Endothelial cell of umbilical vein (primary cell): ENCODE measurements around the gene XPA. TPM values are rescaled to one million over a fixed set of nuclear protein-coding genes. Genes with fewer than 3 reads are reported as not detected.
"Not testable (repeated sequence)": the region's sequence is repeated elsewhere in the genome, so short reads cannot be mapped to it uniquely, and the experiment has no call there.

Source experiments
- BruUV-seq: library from RNA; stranded (reverse); fragments of 400-500 nt; replicated peaks from 2 replicates; lab custom pipeline; 2021; lab: Mats Ljungman, UMichigan
- CTCF ChIA-PET: fragments of 300-600, 350-600 bp; sonication (Branson Sonifier 250); formaldehyde crosslinking; loops from one replicate; lab custom pipeline; 2021; ENCODE audit warnings: antibody characterized with exemption, inconsistent platforms; lab: Charles Lee
- POLR2A ChIA-PET: fragments of 300-600, 350-600 bp; sonication (Branson Sonifier 250); formaldehyde crosslinking; loops from one replicate; lab custom pipeline; 2021; ENCODE audit warnings: antibody characterized with exemption, inconsistent platforms; lab: Charles Lee
- DNase-seq: peaks from one replicate; pipeline ENCODE4 v3.0.0-alpha.2; 2011; ENCODE audit warnings: low read depth, low spot score
- FAIRE-seq: peaks from 2 replicates; lab custom pipeline; 2011; peaks lifted over from hg19 to GRCh38; lab: Jason Lieb, UNC
- H2AFZ ChIP-seq: 2 replicates; pipeline ENCODE4 v1.6.0; 2012; ENCODE audit warnings: low read depth, low read length, control low read depth, inconsistent platforms
- H3K27ac ChIP-seq: 2 replicates; pipeline ENCODE4 v1.5.1; 2011; ENCODE audit warnings: low read depth, mild to moderate bottlenecking, control low read depth, low read length, moderate library complexity; ENCODE audit not compliant: insufficient read depth
- H3K27me3 ChIP-seq, 2 experiments: 2 replicates each; pipeline versions ENCODE4 v1.6.0 to v1.6.1; 2011; ENCODE audit warnings: low read length in 2 of 2, mixed read lengths in 1 of 2; ENCODE audit not compliant: control insufficient read depth in 2 of 2, insufficient read depth in 2 of 2
- H3K36me3 ChIP-seq, 2 experiments: 2 replicates in 1 of 2; 3 replicates in 1 of 2; pipeline ENCODE4 v1.5.1; 2011; ENCODE audit warnings: low read length in 2 of 2, mild to moderate bottlenecking in 1 of 2, moderate library complexity in 1 of 2; ENCODE audit not compliant: control insufficient read depth in 2 of 2, insufficient read depth in 2 of 2; ENCODE audit errors: extremely low read depth in 1 of 2
- H3K4me1 ChIP-seq: 3 replicates; pipeline ENCODE4 v1.5.1; 2011; ENCODE audit warnings: mild to moderate bottlenecking, low read length; ENCODE audit not compliant: control insufficient read depth, insufficient read depth; ENCODE audit errors: extremely low read depth
- H3K4me2 ChIP-seq: 2 replicates; pipeline ENCODE4 v1.6.1; 2011; ENCODE audit warnings: low read length, control low read depth, mixed read lengths; ENCODE audit not compliant: insufficient read depth
- H3K4me3 ChIP-seq, 3 experiments: fragments of 200-600 bp in 1 of 3; sonication (generic), shearing (Covaris generic) in 1 of 3; replicated peaks in 1 of 3; 2 replicates each; pipeline ENCODE4 v1.5.1; 2011 to 2016; ENCODE audit warnings: control low read depth in 3 of 3, low read length in 3 of 3, mild to moderate bottlenecking in 2 of 3, inconsistent platforms in 1 of 3, low read depth in 1 of 3, moderate library complexity in 1 of 3; ENCODE audit not compliant: insufficient read depth in 1 of 3
- H3K79me2 ChIP-seq: 2 replicates; pipeline ENCODE4 v1.6.0; 2012; ENCODE audit warnings: low read length, inconsistent platforms; ENCODE audit not compliant: control insufficient read depth, insufficient read depth
- H3K9ac ChIP-seq: replicated peaks from 2 replicates; pipeline ENCODE3; 2011; ENCODE audit warnings: low read length, control low read depth; ENCODE audit not compliant: insufficient read depth; ENCODE audit errors: extremely low read depth
- H3K9me1 ChIP-seq: replicated peaks from 3 replicates; pipeline ENCODE4 v1.6.0; 2011; ENCODE audit warnings: mild to moderate bottlenecking, low read length; ENCODE audit not compliant: control insufficient read depth, insufficient read depth; ENCODE audit errors: extremely low read depth
- H3K9me3 ChIP-seq: replicated peaks from 2 replicates; pipeline ENCODE4 v1.5.1; 2012; ENCODE audit warnings: low read length, inconsistent platforms; ENCODE audit not compliant: control insufficient read depth, insufficient read depth
- H4K20me1 ChIP-seq: replicated peaks from 2 replicates; pipeline ENCODE3; 2011; ENCODE audit warnings: mild to moderate bottlenecking, low read length; ENCODE audit not compliant: control insufficient read depth, insufficient read depth; ENCODE audit errors: extremely low read depth
- FOS ChIP-seq: IDR thresholded peaks from 2 replicates; pipeline ENCODE4 v1.6.1; 2011; ENCODE audit warnings: mild to moderate bottlenecking, low read length, moderate library complexity, borderline replicate concordance; ENCODE audit not compliant: insufficient read depth
- dilution Hi-C: fragments of 300-500 bp; cut with MboI; formaldehyde crosslinking; loops from one replicate; pipeline ENCODE4 v1.15.0; 2019; ENCODE audit warnings: low sequenced_read_pairs; ENCODE audit not compliant: extremely low pct_ligation_motif_present
- intact Hi-C: fragments of 100-400 bp; cut with micrococcal nuclease; formaldehyde crosslinking; loops from one replicate; pipeline ENCODE4 v1.10.0; 2022
- polyA plus RNA-seq, 4 experiments: library from polyadenylated mRNA; depleted of rRNA in 3 of 4; stranded (reverse) in 3 of 4; unstranded in 1 of 4; fragments of >200 nt; gene quantifications; 2 replicates each; pipeline versions ENCODE4 v1.2.1 to v1.2.3, GENCODE V29; 2011 to 2012; ENCODE audit warnings: missing spikeins in 1 of 4
- total RNA-seq: library from RNA; stranded (reverse); gene quantifications from 2 replicates; pipeline ENCODE4 v1.2.3, GENCODE V29; 2021
- TF ChIP-seq, protein P1 (sequence below), 2 donors: IDR thresholded peaks; 1 replicate in 1 of 2; 2 replicates in 1 of 2; pipeline ENCODE4 v1.5.1; 2011; ENCODE audit warnings: low read length in 2 of 2, mild to moderate bottlenecking in 2 of 2, moderate library complexity in 2 of 2, control low read depth in 1 of 2, inconsistent platforms in 1 of 2, low read depth in 1 of 2; ENCODE audit not compliant: insufficient read depth in 1 of 2; ENCODE audit errors: extremely low read depth in 1 of 2

Gene XPA
- total and polyA plus RNA-seq, 2 donors (not counting 3 experiments of a cell fraction or from before 2014, with no cell fraction given): 3.6 to 21.1 TPM

DNA sequence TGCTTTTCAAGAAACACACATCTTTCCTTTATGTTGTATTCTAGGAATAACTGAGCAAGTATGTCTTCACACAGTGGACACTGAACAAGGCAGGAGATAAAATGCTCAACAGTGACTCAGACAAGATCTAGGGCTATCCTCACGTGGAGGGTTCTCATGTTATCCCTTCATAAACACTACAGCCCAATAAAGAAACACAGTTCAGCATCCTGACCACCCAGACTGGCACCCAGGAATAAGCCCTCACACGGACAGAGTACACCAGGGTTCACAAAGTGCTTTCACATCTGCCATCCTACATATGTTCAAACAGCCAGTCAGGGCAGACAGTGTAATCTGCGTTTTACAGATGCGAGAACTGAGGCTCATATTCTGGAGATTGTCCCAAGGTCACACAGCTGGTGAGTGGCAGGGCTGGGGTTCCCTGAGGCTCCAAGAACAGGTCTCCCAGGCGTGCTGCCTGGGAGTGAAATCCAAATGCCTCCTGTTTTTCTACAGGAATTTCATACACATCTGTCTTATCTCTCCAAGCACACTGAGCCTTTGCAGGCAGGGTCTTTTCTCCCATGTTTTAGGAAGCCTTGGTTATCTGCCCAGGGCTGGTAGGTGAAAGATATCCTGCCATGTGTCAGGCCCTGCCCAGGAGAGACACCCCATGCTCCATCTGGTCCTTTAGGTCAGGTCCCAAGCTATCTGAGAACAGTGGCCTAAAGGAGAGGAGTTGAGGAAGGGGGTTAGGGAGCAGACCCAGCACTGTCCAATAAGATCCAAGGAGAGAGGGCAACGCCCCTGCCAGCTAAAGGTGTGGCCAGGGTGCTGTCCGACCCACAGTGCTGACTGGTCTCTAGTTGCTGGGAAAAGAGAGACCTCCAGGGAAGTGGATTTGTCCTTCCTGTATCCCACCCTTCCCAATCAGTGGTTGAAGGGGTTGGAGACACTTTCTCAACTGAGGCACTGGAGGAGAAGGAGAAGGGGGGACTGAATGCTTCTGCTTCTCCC is 47.9 kb upstream of the XPA start:
- DNase-seq (no peak), FAIRE-seq (no peak)
- Histone ChIP-seq H3K36me3 (no peaks in the 10 kb centered on the region), H3K4me2 (no peak overlapping the region), H3K9me3 (no peaks in the 10 kb centered on the region), H4K20me1 (no peaks in the 10 kb centered on the region), H2AFZ (no peak overlapping the region), H3K4me1 (peaks cover 4% of the 10 kb centered on the region), H3K9ac (no peak overlapping the region), H3K79me2 (no peaks in the 10 kb centered on the region), H3K27me3 (peaks cover 24 to 37% of the 10 kb centered on the region in 2 experiments), H3K4me3 (no peak overlapping the region), H3K27ac (no peak overlapping the region), H3K9me1 (no peaks in the 10 kb centered on the region)
- ChIA-PET POLR2A (no interaction called here), CTCF (no interaction called here)
- no peak for TF ChIP-seq FOS
- TF ChIP-seq, protein P1, sequence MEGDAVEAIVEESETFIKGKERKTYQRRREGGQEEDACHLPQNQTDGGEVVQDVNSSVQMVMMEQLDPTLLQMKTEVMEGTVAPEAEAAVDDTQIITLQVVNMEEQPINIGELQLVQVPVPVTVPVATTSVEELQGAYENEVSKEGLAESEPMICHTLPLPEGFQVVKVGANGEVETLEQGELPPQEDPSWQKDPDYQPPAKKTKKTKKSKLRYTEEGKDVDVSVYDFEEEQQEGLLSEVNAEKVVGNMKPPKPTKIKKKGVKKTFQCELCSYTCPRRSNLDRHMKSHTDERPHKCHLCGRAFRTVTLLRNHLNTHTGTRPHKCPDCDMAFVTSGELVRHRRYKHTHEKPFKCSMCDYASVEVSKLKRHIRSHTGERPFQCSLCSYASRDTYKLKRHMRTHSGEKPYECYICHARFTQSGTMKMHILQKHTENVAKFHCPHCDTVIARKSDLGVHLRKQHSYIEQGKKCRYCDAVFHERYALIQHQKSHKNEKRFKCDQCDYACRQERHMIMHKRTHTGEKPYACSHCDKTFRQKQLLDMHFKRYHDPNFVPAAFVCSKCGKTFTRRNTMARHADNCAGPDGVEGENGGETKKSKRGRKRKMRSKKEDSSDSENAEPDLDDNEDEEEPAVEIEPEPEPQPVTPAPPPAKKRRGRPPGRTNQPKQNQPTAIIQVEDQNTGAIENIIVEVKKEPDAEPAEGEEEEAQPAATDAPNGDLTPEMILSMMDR (IDR thresholded peaks at IDR 0.05; ENCODE audit: extremely low read depth in 1 of 2, insufficient read depth in 1 of 2, low read depth in 1 of 2, low read length in 2 of 2): no peak
- dilution Hi-C loops: no loop called here
- intact Hi-C loops: no loop called here
- no TSS peak for BruUV-seq

DNA sequence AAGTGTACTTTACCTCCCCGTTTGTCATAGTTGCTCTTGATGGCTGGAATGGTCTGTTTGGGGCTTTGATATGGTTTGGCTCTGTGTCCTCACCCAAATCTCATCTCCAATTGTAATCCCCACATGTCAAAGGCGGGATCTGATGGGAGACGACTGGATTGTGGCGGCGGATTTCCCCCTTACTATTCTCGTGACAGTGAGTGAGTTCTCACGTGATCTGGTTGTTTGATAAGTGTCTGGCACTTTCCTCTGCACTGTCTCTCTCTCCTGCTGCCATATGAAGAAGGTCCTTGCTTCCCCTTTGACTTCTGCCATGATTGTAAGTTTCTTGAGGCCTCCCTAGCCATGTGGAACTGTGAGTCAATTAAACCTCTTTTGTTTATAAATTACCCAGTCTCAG is 46.9 kb upstream of the XPA start:
- H3K4me3 ChIP-seq, BruUV-seq, POLR2A ChIA-PET, H3K36me3 ChIP-seq, H3K9me1 ChIP-seq, H3K9ac ChIP-seq, H3K4me2 ChIP-seq, H2AFZ ChIP-seq, H3K9me3 ChIP-seq, H4K20me1 ChIP-seq, H3K4me1 ChIP-seq, H3K79me2 ChIP-seq, intact Hi-C loops, FAIRE-seq, H3K27ac ChIP-seq, CTCF ChIA-PET, DNase-seq, dilution Hi-C loops: not testable (repeated sequence)
- H3K27me3 ChIP-seq: peaks cover 27 to 39% of the 10 kb centered on the region in 2 experiments
